Lung (tissue), 12 donors: Measurements from ENCODE around the gene PCAT6. TPM values are rescaled to one million over a fixed set of nuclear protein-coding genes. Genes with fewer than 3 reads are reported as not detected.
A peak's percentile ranks its signal among the peaks of the same experiment; 100 is the strongest.

Source experiments
- ATAC-seq: fragments of 200-7000 bp; cut with Tn5 transposase; one replicate; pipeline ENCODE4 v1.9.1; 2020; ENCODE audit warnings: moderate number of reproducible peaks; ENCODE audit not compliant: insufficient read depth, low FRiP score
- DNase-seq, 3 donors: peaks; one replicate each; pipeline ENCODE4 v3.0.0-alpha.2; 2013 to 2017
- H3K27ac ChIP-seq, 2 donors: one replicate each; pipeline ENCODE4 v1.5.1; 2013; ENCODE audit warnings: mild to moderate bottlenecking in 2 of 2, moderate library complexity in 2 of 2, control low read depth in 1 of 2, inconsistent platforms in 1 of 2, low read depth in 1 of 2, low read length in 1 of 2
- H3K27me3 ChIP-seq, 3 donors: one replicate each; pipeline ENCODE4 v1.5.1; 2013; ENCODE audit warnings: low read length in 2 of 3; ENCODE audit not compliant: control insufficient read depth in 3 of 3, insufficient read depth in 3 of 3
- H3K36me3 ChIP-seq, 4 donors: one replicate each; pipeline ENCODE4 v1.5.1; 2013; ENCODE audit warnings: low read length in 4 of 4, mild to moderate bottlenecking in 1 of 4, moderate library complexity in 1 of 4; ENCODE audit not compliant: control insufficient read depth in 4 of 4, insufficient read depth in 4 of 4
- H3K4me1 ChIP-seq, 5 donors: one replicate each; pipeline ENCODE4 v1.5.1; 2013; ENCODE audit warnings: low read length in 5 of 5, mild to moderate bottlenecking in 2 of 5, moderate library complexity in 1 of 5; ENCODE audit not compliant: control insufficient read depth in 5 of 5, insufficient read depth in 5 of 5
- H3K4me3 ChIP-seq: one replicate; pipeline ENCODE4 v1.5.1; 2013; ENCODE audit warnings: mild to moderate bottlenecking, control low read depth, moderate library complexity
- H3K9ac ChIP-seq, 2 donors: one replicate each; pipeline ENCODE4 v1.5.1; 2013; ENCODE audit warnings: low read length in 2 of 2, control low read depth in 1 of 2; ENCODE audit not compliant: insufficient read depth in 1 of 2
- H3K9me3 ChIP-seq, 4 donors: one replicate each; pipeline ENCODE4 v1.5.1; 2013; ENCODE audit warnings: low read length in 3 of 4, mild to moderate bottlenecking in 1 of 4, moderate library complexity in 1 of 4; ENCODE audit not compliant: control insufficient read depth in 4 of 4, insufficient read depth in 3 of 4
- CTCF ChIP-seq: IDR thresholded peaks from 2 replicates; pipeline ENCODE4 v1.5.1; 2012; ENCODE audit warnings: mild to moderate bottlenecking; ENCODE audit errors: control extremely low read depth, extremely low read depth
- WGBS, 2 donors: extraction: QIAGEN DNeasy Blood & Tissue Kit; methylation state at CpG; one replicate each; pipeline ENCODE4 v1.1.7; 2013; 5-methylcytosine and 5-hydroxymethylcytosine counted together
- polyA plus RNA-seq, 2 donors: library from polyadenylated mRNA; stranded (reverse); fragments of 200-250 nt; gene quantifications; one replicate each; pipeline ENCODE4 v1.2.1, GENCODE V29; 2013
- total RNA-seq, 2 donors: library from RNA; depleted of rRNA in 1 of 2; stranded (reverse); fragments of >200 nt in 1 of 2; gene quantifications; one replicate each; pipeline ENCODE4 v1.2.1, GENCODE V29; 2014 to 2021
- donor health status: control.
- donor health status: control.
- donor health status: Bipolar disorder and iron deficiency.
- donor health status: healthy.
- donor health status: DM: yes; HTN: yes; CAD: no.

Gene PCAT6
- total and polyA plus RNA-seq, 4 donors: 0.84 to 1.8 (median 1.3) TPM; not detected in 1

DNA sequence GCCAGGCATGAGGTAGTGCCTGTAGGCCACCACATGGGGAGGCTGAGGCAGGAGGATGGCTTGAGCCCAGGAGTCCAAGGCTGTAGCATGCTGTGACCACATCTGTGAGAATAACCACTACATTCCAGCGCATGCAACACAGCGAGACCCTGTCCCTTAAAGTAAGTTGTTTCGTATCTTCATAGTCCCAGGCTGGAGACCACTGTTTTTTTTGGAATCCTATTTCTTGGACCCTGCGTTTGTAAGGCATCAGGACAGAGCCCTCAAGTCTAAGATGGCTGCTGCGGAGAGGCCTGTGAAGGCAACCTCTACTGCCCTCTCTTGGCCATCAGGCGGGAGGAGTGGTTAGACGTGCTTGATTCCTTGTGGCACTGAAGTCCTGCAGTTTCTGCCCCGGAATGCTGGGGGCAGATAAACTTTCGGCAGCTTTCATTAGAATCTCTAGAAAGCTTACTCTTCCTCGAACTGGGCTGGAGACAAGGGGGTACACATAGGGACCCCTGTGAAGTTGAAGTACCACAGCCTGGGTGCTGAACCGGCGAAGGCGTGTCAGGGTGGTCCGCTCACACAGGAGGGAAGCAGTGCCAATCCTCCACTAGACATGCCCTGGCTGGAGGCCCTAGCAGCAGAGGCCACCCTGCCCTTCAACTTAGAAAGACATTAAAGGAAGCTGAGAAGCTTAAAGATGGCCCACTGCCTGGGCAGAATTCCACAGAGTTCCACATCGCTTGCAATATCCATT, 41.6 kb downstream of the PCAT6 start:
- peak; percentile 14 to 37 (median 29) for DNase-seq
- Histone ChIP-seq H3K9me3 (peaks cover 0 to 2% (median 0%) of the 10 kb centered on the region in 4 donors), H3K4me1 (no peaks in the 10 kb centered on the region), H3K36me3 (no peaks in the 10 kb centered on the region), H3K4me3 (no peak overlapping the region), H3K27ac (no peak overlapping the region), H3K27me3 (no peaks in the 10 kb centered on the region), H3K9ac (no peak overlapping the region)
- TF ChIP-seq CTCF: peak; percentile 3
- no peak for ATAC-seq
- WGBS, 2 donors: 64% methylated on average over 15 of the region's 15 CpGs

GRCh38 chr1:202854787-202855186, 44.0 kb downstream of the PCAT6 start:
- Histone ChIP-seq H3K4me1 (peaks cover 0 to 13% (median 7%) of the 10 kb centered on the region in 5 donors), H3K9ac (no peak overlapping the region), H3K27ac (no peak overlapping the region), H3K4me3 (no peak overlapping the region), H3K36me3 (no peaks in the 10 kb centered on the region), H3K9me3 (peaks cover 0 to 2% (median 0%) of the 10 kb centered on the region in 4 donors), H3K27me3 (no peaks in the 10 kb centered on the region)
- DNase-seq (no peak), ATAC-seq (no peak)
- TF ChIP-seq CTCF: no peak
- 91% methylated on average over 8 of the region's 8 CpGs for WGBS, 2 donors

GRCh38 chr1:202856014-202856413, 45.3 kb downstream of the PCAT6 start:
- DNase-seq (no peak), ATAC-seq (no peak)
- Histone ChIP-seq H3K9ac (no peak overlapping the region), H3K9me3 (peaks cover 0 to 2% (median 0%) of the 10 kb centered on the region in 4 donors), H3K4me3 (no peak overlapping the region), H3K27me3 (no peaks in the 10 kb centered on the region), H3K27ac (no peak overlapping the region), H3K36me3 (no peaks in the 10 kb centered on the region), H3K4me1 (peaks cover 0 to 13% (median 8%) of the 10 kb centered on the region in 5 donors)
- 44 to 78% methylated on average over 2 of the region's 2 CpGs for WGBS, 2 donors
- no peak for TF ChIP-seq CTCF
